Neural cell (in vitro differentiated cells): ENCODE data around the gene POU2AF3.

Experiments used
- EP300 ChIP-seq: fragments of 450-650 bp; conservative IDR thresholded peaks from 2 replicates; pipeline ENCODE4 v1.6.1; 2014; ENCODE audit warnings: antibody characterized with exemption, mild to moderate bottlenecking, moderate library complexity; ENCODE audit not compliant: poor library complexity, severe bottlenecking
- EZH2 ChIP-seq: fragments of 200-600, 300-800 bp; shearing (Covaris generic), sonication (generic); IDR thresholded peaks from 2 replicates; pipeline ENCODE4 v1.6.1; 2014; ENCODE audit warnings: antibody characterized with exemption, low read length, borderline replicate concordance, mild to moderate bottlenecking; ENCODE audit not compliant: insufficient read depth, poor library complexity, severe bottlenecking
- MXI1 ChIP-seq: fragments of 450-650 bp; conservative IDR thresholded peaks from 2 replicates; pipeline ENCODE4 v1.6.1; 2014; ENCODE audit warnings: antibody characterized with exemption, mild to moderate bottlenecking; ENCODE audit not compliant: poor library complexity, severe bottlenecking
- POLR2AphosphoS5 ChIP-seq: IDR thresholded peaks from 2 replicates; pipeline ENCODE4 v1.6.1; 2012
- SMC3 ChIP-seq: fragments of 450-650 bp; conservative IDR thresholded peaks from 2 replicates; pipeline ENCODE4 v1.6.1; 2014; ENCODE audit warnings: antibody characterized with exemption, mild to moderate bottlenecking, moderate library complexity; ENCODE audit not compliant: poor library complexity
- TF ChIP-seq, protein P1 (sequence below): fragments of 450-650 bp; IDR thresholded peaks from 2 replicates; pipeline ENCODE4 v1.5.1; 2014; ENCODE audit warnings: antibody characterized with exemption, mild to moderate bottlenecking, moderate library complexity; ENCODE audit not compliant: poor library complexity, severe bottlenecking
- TF ChIP-seq, protein P2 (sequence below): IDR thresholded peaks from 2 replicates; pipeline ENCODE4 v1.6.1; 2012; ENCODE audit warnings: borderline replicate concordance

DNA sequence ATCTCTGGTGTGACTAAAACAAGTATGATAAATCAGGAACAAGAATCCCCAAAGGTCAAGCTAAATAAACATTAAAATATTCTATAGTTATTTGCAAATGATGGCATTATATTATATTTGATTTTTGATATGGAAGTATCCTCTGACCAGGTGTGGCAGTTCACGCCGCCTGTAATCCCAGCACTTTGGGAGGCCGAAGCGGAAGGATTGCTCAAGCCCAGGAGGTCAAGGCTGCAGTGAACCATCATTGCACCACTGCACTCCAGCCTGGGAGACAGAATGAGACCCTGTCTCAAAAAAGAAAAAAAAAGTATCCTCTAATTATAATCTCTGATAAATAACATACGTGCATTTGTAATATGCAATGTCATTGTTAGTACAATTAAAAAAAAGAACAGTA, 6.6 kb upstream of the POU2AF3 start:
- TF ChIP-seq, protein P1, sequence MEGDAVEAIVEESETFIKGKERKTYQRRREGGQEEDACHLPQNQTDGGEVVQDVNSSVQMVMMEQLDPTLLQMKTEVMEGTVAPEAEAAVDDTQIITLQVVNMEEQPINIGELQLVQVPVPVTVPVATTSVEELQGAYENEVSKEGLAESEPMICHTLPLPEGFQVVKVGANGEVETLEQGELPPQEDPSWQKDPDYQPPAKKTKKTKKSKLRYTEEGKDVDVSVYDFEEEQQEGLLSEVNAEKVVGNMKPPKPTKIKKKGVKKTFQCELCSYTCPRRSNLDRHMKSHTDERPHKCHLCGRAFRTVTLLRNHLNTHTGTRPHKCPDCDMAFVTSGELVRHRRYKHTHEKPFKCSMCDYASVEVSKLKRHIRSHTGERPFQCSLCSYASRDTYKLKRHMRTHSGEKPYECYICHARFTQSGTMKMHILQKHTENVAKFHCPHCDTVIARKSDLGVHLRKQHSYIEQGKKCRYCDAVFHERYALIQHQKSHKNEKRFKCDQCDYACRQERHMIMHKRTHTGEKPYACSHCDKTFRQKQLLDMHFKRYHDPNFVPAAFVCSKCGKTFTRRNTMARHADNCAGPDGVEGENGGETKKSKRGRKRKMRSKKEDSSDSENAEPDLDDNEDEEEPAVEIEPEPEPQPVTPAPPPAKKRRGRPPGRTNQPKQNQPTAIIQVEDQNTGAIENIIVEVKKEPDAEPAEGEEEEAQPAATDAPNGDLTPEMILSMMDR, result no peak
- TF ChIP-seq POLR2AphosphoS5 (no peak), EP300 (no peak), MXI1 (no peak), EZH2 (no peak), SMC3 (no peak)
- TF ChIP-seq, protein P2, sequence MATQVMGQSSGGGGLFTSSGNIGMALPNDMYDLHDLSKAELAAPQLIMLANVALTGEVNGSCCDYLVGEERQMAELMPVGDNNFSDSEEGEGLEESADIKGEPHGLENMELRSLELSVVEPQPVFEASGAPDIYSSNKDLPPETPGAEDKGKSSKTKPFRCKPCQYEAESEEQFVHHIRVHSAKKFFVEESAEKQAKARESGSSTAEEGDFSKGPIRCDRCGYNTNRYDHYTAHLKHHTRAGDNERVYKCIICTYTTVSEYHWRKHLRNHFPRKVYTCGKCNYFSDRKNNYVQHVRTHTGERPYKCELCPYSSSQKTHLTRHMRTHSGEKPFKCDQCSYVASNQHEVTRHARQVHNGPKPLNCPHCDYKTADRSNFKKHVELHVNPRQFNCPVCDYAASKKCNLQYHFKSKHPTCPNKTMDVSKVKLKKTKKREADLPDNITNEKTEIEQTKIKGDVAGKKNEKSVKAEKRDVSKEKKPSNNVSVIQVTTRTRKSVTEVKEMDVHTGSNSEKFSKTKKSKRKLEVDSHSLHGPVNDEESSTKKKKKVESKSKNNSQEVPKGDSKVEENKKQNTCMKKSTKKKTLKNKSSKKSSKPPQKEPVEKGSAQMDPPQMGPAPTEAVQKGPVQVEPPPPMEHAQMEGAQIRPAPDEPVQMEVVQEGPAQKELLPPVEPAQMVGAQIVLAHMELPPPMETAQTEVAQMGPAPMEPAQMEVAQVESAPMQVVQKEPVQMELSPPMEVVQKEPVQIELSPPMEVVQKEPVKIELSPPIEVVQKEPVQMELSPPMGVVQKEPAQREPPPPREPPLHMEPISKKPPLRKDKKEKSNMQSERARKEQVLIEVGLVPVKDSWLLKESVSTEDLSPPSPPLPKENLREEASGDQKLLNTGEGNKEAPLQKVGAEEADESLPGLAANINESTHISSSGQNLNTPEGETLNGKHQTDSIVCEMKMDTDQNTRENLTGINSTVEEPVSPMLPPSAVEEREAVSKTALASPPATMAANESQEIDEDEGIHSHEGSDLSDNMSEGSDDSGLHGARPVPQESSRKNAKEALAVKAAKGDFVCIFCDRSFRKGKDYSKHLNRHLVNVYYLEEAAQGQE, result no peak
